Common myeloid progenitor, CD34-positive (primary cell): ENCODE data around the gene TMEM37.

Source experiments
- CTCF ChIA-PET: fragments of 350-600 bp; sonication (Branson Sonifier 250); formaldehyde crosslinking; loops from one replicate; lab custom pipeline; 2021; ENCODE audit warnings: antibody characterized with exemption; lab: Charles Lee
- POLR2A ChIA-PET: fragments of 350-600 bp; sonication (Branson Sonifier 250); formaldehyde crosslinking; loops from one replicate; lab custom pipeline; 2021; ENCODE audit warnings: antibody characterized with exemption; lab: Charles Lee
- DNase-seq, 3 donors: peaks; one replicate each; pipeline versions ENCODE4 v3.0.0 to v3.0.0-alpha.2; 2013
- H3K27ac ChIP-seq, 2 experiments: 1 replicate in 1 of 2; 2 replicates in 1 of 2; pipeline ENCODE4 v1.7.0; 2013; ENCODE audit warnings: inconsistent platforms in 2 of 2, low read length in 2 of 2, mild to moderate bottlenecking in 2 of 2, low read depth in 1 of 2, moderate library complexity in 1 of 2; ENCODE audit not compliant: severe bottlenecking in 2 of 2, insufficient read depth in 1 of 2, poor library complexity in 1 of 2
- H3K27me3 ChIP-seq, 5 experiments: replicated peaks in 2 of 5; 1 replicate in 3 of 5; 2 replicates in 2 of 5; pipeline versions ENCODE4 v1.6.1 to v1.7.0; 2013; ENCODE audit warnings: low read length in 4 of 5, mild to moderate bottlenecking in 2 of 5, moderate library complexity in 2 of 5, inconsistent platforms in 1 of 5; ENCODE audit not compliant: insufficient read depth in 5 of 5, control insufficient read depth in 4 of 5
- H3K36me3 ChIP-seq, 4 experiments: 1 replicate in 2 of 4; 2 replicates in 2 of 4; pipeline versions ENCODE4 v1.6.1 to v1.7.0; 2013; ENCODE audit warnings: low read length in 3 of 4, control low read depth in 1 of 4, mild to moderate bottlenecking in 1 of 4; ENCODE audit not compliant: control insufficient read depth in 4 of 4, insufficient read depth in 4 of 4
- H3K4me1 ChIP-seq, 4 experiments: 1 replicate in 3 of 4; 2 replicates in 1 of 4; pipeline versions ENCODE4 v1.6.1 to v1.7.1; 2013; ENCODE audit warnings: low read length in 3 of 4, mild to moderate bottlenecking in 3 of 4, control low read depth in 1 of 4, inconsistent platforms in 1 of 4, moderate library complexity in 1 of 4; ENCODE audit not compliant: control insufficient read depth in 4 of 4, insufficient read depth in 4 of 4; ENCODE audit errors: control extremely low read depth in 1 of 4
- H3K4me3 ChIP-seq, 7 experiments: 1 replicate in 4 of 7; 2 replicates in 3 of 7; pipeline versions ENCODE4 v1.5.1 to v1.7.0; 2013; ENCODE audit warnings: mild to moderate bottlenecking in 7 of 7, low read length in 6 of 7, moderate library complexity in 6 of 7, inconsistent platforms in 2 of 7, low read depth in 2 of 7, control low read depth in 1 of 7; ENCODE audit not compliant: insufficient read depth in 4 of 7, control insufficient read depth in 1 of 7; ENCODE audit errors: extremely low read depth in 1 of 7
- H3K9me3 ChIP-seq, 5 experiments: 1 replicate in 4 of 5; 2 replicates in 1 of 5; pipeline versions ENCODE4 v1.6.1 to v1.7.1; 2013; ENCODE audit warnings: low read length in 4 of 5, mild to moderate bottlenecking in 2 of 5, inconsistent platforms in 1 of 5, low read depth in 1 of 5, moderate library complexity in 1 of 5; ENCODE audit not compliant: control insufficient read depth in 4 of 5, insufficient read depth in 2 of 5; ENCODE audit errors: control extremely low read depth in 1 of 5
- WGBS: methylation state at CpG from one replicate; pipeline ENCODE4 v1.1.5; 2013; ENCODE audit not compliant: insufficient coverage; 5-methylcytosine and 5-hydroxymethylcytosine counted together

TMEM37 gene

DNA sequence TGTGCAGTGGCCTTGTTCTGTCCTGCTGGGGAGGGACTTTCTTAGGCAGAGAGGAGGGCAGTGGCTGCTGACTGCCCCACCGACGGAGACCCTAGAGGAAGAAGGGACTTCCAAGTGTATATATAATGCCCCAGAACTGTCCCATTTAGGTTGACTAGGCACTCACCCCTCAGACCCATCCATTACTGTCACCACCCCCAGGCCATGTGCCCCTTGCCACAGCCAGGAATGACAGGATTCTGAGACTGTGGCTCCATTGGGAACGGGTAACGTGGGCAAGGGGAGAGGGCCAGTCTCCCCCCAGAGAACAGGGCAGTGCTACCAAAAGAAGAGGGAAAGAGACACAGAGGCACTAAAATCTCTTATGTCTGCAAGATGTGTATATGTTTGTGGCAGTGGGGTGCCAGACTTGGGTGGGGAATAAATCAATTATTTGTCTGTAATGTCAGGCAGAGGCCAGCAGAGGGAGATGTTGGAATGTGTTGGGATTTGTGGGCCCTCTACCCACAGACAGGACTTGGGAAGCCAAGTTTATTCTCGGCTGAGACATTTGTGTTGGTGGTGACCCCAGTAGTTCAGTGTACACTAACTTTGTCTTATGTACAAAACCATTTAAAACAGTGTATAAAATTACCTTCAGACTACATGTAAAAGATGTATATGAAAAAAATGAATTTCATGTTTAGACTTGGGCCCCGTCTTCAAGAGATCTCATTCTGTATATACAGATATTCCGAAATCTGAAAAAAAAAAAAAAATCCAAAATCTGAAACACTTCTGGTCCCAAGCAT lies 24.0 kb upstream of the TMEM37 start:
- POLR2A ChIA-PET = no interaction called here
- DNase-seq = peak; percentile 63 to 76 (median 70)
- no peak overlapping the region for H3K4me3 ChIP-seq
- no peak overlapping the region for H3K27ac ChIP-seq
- CTCF ChIA-PET = interaction anchor here (1.2 to 3.5 kb wide), 6 partner anchors 20 to 74 kb away, joined by 3 to 18 read pairs (median 5); no protein-coding TSS in a partner anchor
- no peaks in the 10 kb centered on the region for H3K4me1 ChIP-seq
- 100% methylated on average over 3 of the region's 7 CpGs for WGBS
- no peaks in the 10 kb centered on the region for H3K27me3 ChIP-seq
- no peaks in the 10 kb centered on the region for H3K9me3 ChIP-seq
- no peaks in the 10 kb centered on the region for H3K36me3 ChIP-seq

DNA sequence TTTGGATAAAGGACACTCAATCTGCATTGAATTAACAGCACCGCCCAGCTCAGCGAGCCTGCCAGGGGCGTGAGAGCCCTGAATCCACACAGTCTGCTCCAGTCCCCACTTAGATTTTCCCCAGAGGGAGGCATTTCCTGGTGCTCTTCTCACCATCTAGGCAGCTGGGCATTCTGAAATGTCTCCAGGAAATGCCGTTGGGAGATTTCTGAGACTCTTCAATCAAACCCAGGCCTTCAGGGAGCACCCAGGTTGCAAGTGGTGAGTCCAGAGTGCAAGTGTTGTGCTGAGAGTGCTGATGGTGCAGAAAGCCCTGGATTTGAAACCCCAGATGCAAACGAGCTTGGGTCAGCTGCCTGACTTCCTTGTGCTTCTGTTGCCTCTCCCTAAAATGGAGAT lies 23.4 kb upstream of the TMEM37 start:
- ChIA-PET POLR2A (no interaction called here), CTCF (interaction anchor here (0.7 to 2.5 kb wide), 7 partner anchors 54 to 1341 kb away, joined by 3 to 18 read pairs (median 4); no protein-coding TSS in a partner anchor)
- H3K4me3 ChIP-seq = no peak overlapping the region
- H3K9me3 ChIP-seq = no peaks in the 10 kb centered on the region
- no peaks in the 10 kb centered on the region for H3K27me3 ChIP-seq
- no peaks in the 10 kb centered on the region for H3K36me3 ChIP-seq
- 88% methylated on average over 4 of the region's 5 CpGs for WGBS
- DNase-seq = no peak
- no peaks in the 10 kb centered on the region for H3K4me1 ChIP-seq
- no peak overlapping the region for H3K27ac ChIP-seq

DNA sequence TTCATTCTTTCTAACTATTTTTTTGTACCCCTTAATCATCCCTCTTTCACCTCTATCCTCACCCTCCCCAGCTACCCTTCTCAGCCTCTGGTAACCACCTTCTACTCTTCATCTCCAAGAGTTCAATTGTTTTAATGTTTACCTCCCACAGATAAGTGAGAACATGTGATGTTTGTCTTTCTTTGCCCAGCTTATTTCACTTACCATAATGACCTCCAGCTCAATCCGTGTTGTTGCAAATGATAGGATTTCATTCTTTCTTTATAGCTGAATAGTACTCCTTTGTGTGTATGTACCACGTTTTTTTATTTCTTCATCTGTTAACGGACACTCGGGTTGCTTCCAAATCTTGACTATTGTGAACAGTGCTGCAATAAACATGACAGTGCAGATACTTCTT lies 22.1 kb upstream of the TMEM37 start:
- H3K4me3 ChIP-seq = no peak overlapping the region
- H3K27me3 ChIP-seq = no peaks in the 10 kb centered on the region
- H3K9me3 ChIP-seq = peaks cover 0 to 3% (median 0%) of the 10 kb centered on the region in 5 experiments
- ChIA-PET POLR2A (no interaction called here), CTCF (interaction anchor here (1.0 to 2.5 kb wide), 3 partner anchors 32 to 67 kb away, joined by 3 to 18 read pairs (median 5); no protein-coding TSS in a partner anchor)
- WGBS = 96% methylated on average over 4 of the region's 4 CpGs
- DNase-seq = no peak
- no peak overlapping the region for H3K27ac ChIP-seq
- peaks cover 0 to 4% (median 0%) of the 10 kb centered on the region in 4 experiments for H3K4me1 ChIP-seq
- no peaks in the 10 kb centered on the region for H3K36me3 ChIP-seq

DNA sequence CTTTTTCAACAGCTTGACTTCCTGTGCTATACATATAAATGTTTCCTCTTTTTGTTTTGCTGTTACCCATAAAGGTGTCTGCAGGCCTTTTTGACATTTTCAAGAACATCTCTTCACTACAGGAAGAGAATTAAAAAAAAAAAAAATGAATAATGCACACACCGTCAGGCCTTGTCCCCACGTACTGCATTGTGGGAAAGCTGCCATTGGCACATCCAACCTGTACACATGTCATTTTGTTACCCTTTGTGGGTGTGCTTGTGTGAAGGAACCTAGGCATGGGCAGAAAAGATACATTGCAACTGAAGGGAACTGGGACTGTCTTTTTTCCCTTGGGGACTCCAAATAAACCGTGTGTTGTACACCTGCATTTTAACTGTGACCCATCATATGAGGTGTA lies 16.8 kb upstream of the TMEM37 start:
- Histone ChIP-seq H3K27ac (no peak overlapping the region), H3K27me3 (no peaks in the 10 kb centered on the region), H3K9me3 (peaks cover 0 to 3% (median 0%) of the 10 kb centered on the region in 5 experiments), H3K4me3 (no peak overlapping the region), H3K36me3 (no peaks in the 10 kb centered on the region), H3K4me1 (peaks cover 0 to 14% (median 0%) of the 10 kb centered on the region in 4 experiments)
- no CpG with 5 or more reads among the region's 3 CpGs for WGBS
- DNase-seq = peak in 1 of 3 donors; percentile 8
- ChIA-PET POLR2A (no interaction called here), CTCF (interaction anchor here (0.8 kb wide), 1 partner anchor 24 kb away, joined by 3 read pairs; no protein-coding TSS in a partner anchor)

DNA sequence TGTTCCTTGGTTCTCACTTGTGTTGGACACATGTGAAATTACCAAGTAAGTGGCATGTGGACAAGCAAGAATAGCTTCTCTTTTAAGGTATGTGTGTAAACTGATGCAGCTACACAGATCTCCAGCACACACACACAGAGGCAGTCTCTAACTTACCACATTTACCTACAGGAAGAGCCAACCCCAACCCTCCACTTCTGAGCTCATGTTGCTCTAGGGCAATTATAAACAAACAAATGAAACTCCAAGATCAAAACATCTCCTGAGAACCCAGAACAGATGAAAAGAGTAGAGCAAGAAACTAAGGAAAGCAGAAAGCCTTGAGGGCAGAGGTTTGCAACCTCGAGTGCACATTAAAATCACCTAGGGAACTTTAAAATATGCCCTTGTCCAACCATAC lies 16.0 kb upstream of the TMEM37 start:
- H3K36me3 ChIP-seq = no peaks in the 10 kb centered on the region
- ChIA-PET POLR2A (no interaction called here), CTCF (interaction anchor here (2.1 kb wide), 1 partner anchor 61 kb away, joined by 5 read pairs; no protein-coding TSS in a partner anchor)
- WGBS = no CpG with 5 or more reads among the region's 1 CpG
- no peak overlapping the region for H3K4me3 ChIP-seq
- H3K27me3 ChIP-seq = no peaks in the 10 kb centered on the region
- no peak overlapping the region for H3K27ac ChIP-seq
- H3K9me3 ChIP-seq = peaks cover 0 to 3% (median 0%) of the 10 kb centered on the region in 5 experiments
- H3K4me1 ChIP-seq = peaks cover 0 to 14% (median 0%) of the 10 kb centered on the region in 4 experiments
- no peak for DNase-seq

DNA sequence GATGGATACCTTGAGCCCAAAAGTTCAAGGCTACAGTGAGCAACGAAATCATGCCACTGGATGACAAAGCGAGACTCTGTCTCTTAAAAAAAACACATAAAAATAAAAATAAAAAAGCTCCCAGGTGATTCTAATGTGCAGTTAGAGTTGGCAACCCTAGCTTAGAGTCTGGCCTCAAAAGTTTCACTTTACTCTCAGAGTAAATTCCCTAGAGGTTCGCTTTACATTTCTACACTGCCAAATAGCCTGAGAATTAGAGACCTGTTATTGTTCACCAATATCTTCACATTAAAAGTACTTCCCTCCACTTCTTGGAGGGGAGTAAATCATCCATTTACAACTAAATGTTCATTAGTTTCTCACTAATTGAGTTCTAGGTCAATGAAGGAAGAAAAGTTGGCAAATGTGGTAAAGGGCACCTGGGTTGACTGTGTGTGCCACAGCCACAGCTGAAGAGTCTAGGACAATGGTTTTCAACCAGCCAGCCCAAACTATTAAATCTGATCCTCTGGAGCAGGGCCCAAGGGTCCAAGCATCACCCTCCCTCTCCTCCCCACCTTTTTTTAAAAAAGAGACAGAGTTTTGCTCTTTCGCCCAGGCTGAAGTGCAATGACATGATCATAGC lies 15.2 kb upstream of the TMEM37 start:
- Histone ChIP-seq H3K27ac (no peak overlapping the region), H3K4me3 (no peak overlapping the region), H3K27me3 (no peaks in the 10 kb centered on the region), H3K36me3 (no peaks in the 10 kb centered on the region), H3K9me3 (peaks cover 0 to 8% (median 3%) of the 10 kb centered on the region in 5 experiments), H3K4me1 (peaks cover 0 to 14% (median 0%) of the 10 kb centered on the region in 4 experiments)
- 100% methylated on average over 2 of the region's 4 CpGs for WGBS
- POLR2A ChIA-PET = no interaction called here
- no peak for DNase-seq
- CTCF ChIA-PET = interaction anchor here (0.9 to 2.1 kb wide), 2 partner anchors 10 to 60 kb away, joined by 3 to 5 read pairs; no protein-coding TSS in a partner anchor
